Measurements from ENCODE around the gene UBE4B.

GRCh38 chr1:10114746-10115145, 82.0 kb downstream of the UBE4B start:
- TF ChIP-seq TSC22D4 (tag; IDR thresholded peaks at IDR 0.05) (no peak), POLR2AphosphoS2 (IDR thresholded peaks at IDR 0.05; ENCODE audit: low read length) (no peak)

Data from K562 (cell line).